Inferior parietal cortex (tissue), 1 donor: ENCODE measurements around the gene NBL1.
A peak's percentile ranks its signal among the peaks of the same experiment; 100 is the strongest.

Experiments
- DNase-seq: peaks from one replicate; pipeline ENCODE4 v3.0.0-alpha.2; 2016; ENCODE audit errors: extremely low spot score

Gene NBL1

GRCh38 chr1:19646377-19647319 lies 2.5 kb downstream of the NBL1 start:
- no peak for DNase-seq

- no peak for DNase-seq
These were observed 3.5 kb downstream of the NBL1 start for GRCh38 chr1:19647643-19648042.

- no peak for DNase-seq
These were observed 4.1 kb downstream of the NBL1 start for GRCh38 chr1:19648239-19648638.

- DNase-seq = no peak
These were observed 4.6 kb downstream of the NBL1 start for GRCh38 chr1:19648689-19649088.

GRCh38 chr1:19650416-19651140 lies 6.5 kb downstream of the NBL1 start:
- no peak for DNase-seq

GRCh38 chr1:19651141-19651737 lies 7.1 kb downstream of the NBL1 start:
- peak; percentile 62 for DNase-seq

GRCh38 chr1:19654386-19654785 lies 10.3 kb downstream of the NBL1 start:
- no peak for DNase-seq

- no peak for DNase-seq
These were observed 11.0 kb downstream of the NBL1 start for GRCh38 chr1:19654886-19655717.

GRCh38 chr1:19655718-19656080 lies 11.6 kb downstream of the NBL1 start:
- DNase-seq = no peak

- no peak for DNase-seq
These were observed 12.1 kb downstream of the NBL1 start for GRCh38 chr1:19656134-19656779.

GRCh38 chr1:19656780-19657466 lies 12.8 kb downstream of the NBL1 start:
- no peak for DNase-seq

- no peak for DNase-seq
These were observed 13.4 kb downstream of the NBL1 start for GRCh38 chr1:19657511-19657910.

GRCh38 chr1:19658186-19658585 lies 14.1 kb downstream of the NBL1 start:
- no peak for DNase-seq

GRCh38 chr1:19661721-19662228 lies 17.7 kb downstream of the NBL1 start:
- peak; percentile 77 for DNase-seq

- no peak for DNase-seq
These were observed 18.2 kb downstream of the NBL1 start for GRCh38 chr1:19662313-19662712.

GRCh38 chr1:19664453-19665185 lies 20.5 kb downstream of the NBL1 start, which contains the start of gene HTR6:
Gene HTR6, plus strand, starts transcription at chr1:19664875. Its CDS starts 879 bp downstream, at chr1:19665754.
- DNase-seq = no peak

- no peak for DNase-seq
These were observed 21.0 kb downstream of the NBL1 start for GRCh38 chr1:19665186-19665495.

GRCh38 chr1:19665496-19666465 lies 21.7 kb downstream of the NBL1 start:
- no peak for DNase-seq

GRCh38 chr1:19668888-19669287 lies 24.8 kb downstream of the NBL1 start:
- no peak for DNase-seq
